Activated CD8-positive, alpha-beta memory T cell treated with anti-CD3 and anti-CD28 coated beads for 4 hours (primary cell): ENCODE measurements around the gene GET3.

ENCODE experiments used
- DNase-seq, 2 donors: peaks; one replicate each; pipeline ENCODE4 v3.0.0-alpha.2; 2020; ENCODE audit warnings: low read depth in 2 of 2

The GET3 gene

DNA sequence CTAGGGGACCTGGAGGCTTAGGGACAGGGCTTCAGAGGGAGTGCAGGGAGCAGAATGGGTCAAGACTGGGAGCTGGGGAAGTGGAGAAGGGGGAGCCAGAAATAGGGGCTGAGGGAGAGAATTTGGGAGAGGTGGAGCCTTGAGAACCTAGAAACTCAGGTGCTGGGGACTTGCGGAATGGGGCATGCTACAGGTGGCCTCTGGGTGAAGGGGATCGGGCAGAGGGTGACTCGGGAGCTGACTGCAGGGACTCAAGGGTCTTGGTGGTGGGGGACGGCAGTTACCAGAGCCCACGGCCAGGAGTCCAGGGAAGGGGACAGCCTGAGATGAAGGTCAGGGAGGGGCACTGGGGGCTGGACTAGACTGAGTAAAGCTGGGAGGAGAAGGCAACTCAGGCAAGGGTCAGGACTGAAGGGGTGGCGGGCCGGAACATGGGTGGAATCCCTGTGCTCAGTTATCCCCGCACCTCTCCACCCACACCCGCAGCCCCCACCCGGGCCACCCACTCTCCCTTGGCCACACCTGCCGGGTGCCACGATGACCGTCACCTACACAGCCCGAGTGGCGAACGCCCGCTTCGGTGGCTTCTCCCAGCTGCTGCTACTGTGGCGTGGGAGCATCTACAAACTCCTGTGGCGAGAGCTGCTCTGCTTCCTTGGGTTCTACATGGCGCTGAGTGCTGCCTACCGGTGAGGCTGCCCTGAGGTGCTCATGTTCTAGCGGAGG is 14.9 kb downstream of the GET3 start:
- DNase-seq, result no peak

DNA sequence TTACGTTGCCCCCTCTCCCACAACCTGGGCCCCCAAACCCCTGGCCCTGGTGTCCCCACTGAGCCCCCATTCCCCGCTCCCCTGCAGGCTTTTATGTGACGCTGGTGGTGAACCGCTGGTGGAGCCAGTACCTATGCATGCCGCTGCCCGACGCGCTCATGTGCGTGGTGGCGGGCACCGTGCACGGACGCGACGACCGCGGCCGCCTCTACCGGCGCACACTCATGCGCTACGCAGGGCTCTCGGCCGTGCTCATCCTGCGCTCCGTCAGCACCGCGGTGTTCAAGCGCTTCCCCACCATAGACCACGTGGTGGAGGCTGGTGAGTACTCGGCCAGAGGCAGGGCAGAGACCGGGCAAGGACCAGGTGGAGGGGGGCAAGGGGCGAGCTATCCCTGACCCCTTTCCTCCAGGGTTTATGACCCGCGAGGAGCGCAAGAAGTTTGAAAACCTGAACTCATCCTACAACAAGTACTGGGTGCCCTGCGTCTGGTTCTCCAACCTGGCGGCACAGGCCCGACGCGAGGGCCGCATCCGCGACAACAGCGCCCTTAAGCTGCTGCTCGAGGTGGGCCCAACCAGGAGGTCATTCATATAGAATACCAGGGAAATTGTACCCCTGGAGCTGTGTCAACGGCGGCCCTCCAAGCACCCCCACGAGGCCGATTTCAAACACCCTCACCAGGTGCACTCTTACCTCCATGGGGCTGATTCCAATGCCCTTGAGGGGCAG is 17.3 kb downstream of the GET3 start:
- DNase-seq, result no peak

DNA sequence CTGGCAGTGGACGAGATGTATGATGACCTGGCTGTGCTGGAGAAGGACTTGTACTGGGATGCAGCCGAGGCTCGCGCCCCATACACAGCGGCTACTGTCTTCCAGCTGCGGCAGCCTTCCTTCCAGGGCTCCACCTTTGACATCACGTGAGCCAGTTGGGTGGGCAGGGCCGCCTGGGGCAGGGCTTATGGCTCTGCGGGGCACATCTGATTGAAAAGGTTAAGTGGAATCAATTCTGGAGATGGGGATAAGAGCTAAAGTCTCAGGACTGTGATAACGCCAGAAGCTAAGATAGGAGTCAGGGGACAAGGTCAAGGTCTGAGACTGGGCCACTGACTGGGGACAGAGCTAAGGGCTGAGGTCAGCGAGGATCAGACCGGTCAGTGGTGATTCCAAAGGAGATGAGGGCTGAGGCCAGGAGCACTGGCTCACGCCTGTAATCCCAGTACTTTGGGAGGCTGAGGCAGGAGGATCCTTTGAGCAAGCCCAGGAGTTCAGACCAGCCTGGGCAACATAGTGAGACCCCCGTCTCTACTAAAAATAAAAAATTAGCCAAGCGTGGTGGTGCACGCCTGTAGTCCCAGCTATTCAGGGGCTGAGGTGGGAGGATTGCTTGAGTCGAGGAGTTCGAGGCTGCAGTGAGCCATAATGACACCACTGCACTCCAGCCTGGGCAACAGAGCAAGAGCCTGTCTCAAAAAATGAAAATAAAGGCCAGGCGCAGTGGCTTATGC is 19.0 kb downstream of the GET3 start:
- DNase-seq, result no peak

DNA sequence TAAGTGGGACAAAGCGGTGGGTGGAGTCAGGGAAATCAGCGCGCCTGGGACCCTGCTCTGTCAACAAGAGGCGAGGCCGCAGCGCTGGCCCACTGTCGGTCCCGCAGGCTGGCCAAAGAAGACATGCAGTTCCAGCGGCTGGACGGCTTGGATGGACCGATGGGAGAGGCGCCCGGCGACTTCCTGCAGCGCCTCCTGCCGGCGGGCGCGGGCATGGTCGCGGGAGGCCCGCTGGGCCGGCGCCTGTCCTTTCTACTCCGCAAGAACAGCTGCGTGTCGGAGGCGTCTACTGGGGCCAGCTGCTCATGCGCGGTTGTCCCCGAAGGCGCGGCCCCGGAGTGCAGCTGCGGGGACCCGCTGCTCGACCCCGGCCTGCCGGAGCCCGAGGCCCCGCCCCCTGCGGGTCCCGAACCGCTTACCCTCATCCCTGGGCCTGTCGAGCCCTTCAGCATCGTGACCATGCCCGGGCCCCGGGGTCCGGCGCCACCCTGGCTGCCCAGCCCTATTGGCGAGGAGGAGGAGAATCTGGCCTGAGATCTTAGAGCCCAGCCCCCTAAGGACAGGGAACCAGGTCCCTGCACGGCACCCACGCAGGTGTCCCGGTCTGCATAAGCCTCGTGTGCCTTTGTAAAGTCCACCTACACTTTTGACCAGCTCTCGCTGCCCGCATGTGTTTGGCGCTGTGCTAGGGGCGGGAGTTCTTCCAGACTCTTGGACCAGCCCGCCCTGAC is 20.4 kb downstream of the GET3 start:
- DNase-seq, result no peak

DNA sequence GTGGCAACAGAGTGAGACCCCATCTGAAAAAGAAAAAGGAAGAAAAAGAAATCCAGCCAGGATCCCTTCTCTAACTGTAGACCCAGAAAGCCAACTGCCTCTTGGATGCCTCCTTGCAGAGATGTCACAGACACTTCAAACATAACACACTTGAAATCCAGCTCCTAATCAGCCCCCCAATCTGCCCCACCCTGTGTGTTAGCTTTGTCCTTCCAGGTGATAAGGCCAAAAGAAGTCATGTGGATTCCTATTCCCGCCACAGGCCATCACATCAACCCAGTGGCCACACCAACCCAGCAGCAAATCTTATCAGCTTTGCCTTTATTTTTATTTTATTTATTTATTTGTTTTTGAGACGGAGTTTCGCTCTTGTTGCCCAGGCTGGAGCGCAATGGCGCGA is 22.4 kb downstream of the GET3 start:
- no peak for DNase-seq

DNA sequence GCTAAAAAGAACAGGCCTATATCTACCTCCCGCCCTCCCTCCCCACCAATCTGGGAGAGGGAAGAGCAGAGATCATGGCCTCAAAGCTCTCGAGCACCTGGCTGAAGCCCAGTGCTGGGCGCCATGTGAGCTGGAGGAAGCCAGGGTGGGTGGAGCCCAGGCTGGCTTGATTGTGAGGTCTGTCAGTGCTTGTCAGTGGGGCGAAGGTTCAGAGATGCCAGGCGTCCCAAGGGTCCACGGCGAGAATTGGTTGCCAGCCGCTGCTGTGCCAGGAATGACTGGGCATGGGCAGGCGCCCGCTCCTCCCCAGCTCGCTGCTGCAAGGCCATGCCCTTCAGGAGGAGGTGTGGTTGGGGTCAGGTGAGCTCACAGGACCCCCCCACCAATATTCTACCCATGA is 25.8 kb downstream of the GET3 start:
- DNase-seq, result no peak

DNA sequence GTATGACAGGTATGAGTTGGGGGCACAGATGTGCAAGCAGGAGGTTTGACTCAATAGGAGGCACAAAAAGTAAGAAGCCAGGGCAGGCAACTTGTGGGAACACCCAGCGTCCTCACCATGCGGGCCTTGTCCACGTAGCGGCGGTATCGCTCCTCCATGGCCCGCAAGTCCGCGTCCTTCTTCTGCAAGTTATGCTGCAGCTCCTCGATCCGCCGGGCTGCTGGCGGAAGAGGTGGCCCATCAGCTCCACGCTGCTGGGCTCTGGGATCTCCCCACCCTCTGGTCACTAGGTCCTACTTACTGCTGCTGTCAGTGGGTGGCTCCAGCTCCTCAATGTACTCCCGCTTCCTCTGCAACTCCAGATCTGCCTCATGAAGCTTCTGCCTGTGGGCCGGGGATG is 27.4 kb downstream of the GET3 start:
- no peak for DNase-seq

DNA sequence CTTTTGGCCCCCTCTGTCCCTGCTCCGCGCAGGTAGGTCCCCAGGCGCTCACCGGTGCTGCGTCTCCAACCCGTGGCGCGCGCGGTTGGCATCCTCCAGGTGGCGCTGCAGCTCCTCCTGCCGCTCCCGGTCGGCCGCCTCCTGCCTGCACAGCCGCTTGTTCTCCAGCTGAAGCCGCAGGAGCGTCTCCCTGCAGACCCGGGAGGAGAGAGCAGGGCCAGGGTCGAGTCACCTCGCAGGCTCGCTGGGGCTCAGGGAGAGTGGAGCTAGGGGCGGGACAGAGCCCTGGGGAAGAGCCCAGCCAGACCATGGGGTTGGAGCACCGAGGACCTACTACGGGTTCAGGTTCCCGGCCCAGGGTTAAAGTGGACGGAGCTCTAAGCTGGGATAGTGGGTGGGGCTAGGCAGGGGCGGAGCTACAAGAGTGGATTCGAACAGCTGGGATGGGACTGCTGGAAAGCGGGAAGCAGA is 28.8 kb downstream of the GET3 start:
- peak in 1 of 2 donors; percentile 72 for DNase-seq

DNA sequence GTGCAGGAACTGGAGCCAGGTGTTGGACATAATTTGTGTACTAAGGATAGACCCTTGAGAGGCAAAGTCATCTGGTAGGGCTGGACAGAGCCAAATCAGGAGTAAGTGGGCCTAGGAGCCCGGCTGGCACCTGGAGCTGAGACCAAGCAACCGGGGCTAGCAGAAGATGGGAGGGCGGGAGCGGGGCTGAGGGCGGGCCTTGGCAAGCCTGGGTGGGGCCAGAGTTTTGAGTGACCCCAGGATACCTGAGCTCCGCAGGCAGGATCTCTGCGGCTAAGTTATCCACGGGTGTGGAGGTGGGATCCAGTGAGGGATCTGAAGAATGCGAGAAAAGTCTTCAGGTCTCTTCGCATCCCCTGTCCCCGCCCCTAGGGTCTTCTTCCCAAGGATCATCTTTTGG is 29.9 kb downstream of the GET3 start:
- DNase-seq, result no peak

DNA sequence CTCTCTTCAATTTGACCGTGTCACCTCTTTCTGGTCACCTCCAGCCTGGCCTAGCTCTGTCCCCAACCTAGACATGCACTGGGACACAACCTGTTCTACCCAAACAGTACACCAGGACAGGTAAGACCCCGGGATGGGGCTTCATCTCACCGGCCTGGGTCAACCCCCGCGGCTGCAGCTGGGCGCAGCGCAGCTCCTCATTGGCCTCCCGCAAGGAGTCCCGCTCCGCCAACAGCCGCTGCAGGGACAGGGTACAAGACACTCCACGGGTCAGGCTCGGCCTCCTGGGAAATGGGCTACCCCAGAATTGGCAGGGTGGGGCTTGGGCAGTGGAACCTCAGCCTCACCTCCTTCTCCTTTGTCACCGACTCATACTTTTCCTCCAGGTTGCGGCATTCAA is 30.4 kb downstream of the GET3 start:
- DNase-seq, result no peak

DNA sequence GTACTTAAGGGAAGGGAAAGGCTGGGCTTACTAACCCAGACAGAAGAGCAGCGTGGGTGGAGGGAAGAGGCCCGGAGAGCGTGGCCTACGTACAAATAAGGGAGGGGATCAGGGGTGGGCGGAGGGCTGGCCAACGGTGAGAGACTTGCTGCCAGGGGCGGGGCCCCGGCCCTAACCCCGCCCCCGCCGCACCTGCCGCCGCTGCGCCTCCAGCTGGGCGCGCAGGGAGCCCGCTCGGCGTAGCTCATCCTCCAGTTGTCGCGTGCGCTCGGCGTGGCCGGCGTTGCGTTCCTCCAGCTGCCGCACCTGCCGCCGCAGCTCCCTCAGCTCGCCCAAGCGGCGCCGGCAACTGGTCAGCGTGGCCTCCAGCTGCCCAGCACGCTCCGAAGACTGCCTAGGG is 32.4 kb downstream of the GET3 start:
- DNase-seq, result peak in 1 of 2 donors; percentile 20

DNA sequence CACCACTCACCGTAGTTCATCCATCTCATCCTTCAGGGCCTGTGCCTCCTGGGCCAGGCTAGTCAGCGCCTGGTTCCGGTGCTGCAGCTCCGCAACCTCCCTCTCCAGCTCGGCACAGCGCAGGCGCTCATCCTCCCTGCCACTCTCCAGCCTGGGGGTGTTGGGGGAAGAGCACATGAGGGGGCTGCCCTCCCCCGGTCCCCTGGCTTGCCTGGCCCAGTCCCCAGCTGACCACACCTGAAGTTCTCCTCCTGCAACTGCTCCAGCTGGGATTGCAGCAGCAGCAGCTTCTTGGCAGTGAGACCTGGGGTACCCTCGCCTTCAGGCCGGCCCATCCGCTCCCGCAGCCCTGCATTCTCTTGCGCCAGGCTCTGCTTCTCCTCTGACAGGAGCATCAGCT is 33.6 kb downstream of the GET3 start:
- DNase-seq, result no peak

DNA sequence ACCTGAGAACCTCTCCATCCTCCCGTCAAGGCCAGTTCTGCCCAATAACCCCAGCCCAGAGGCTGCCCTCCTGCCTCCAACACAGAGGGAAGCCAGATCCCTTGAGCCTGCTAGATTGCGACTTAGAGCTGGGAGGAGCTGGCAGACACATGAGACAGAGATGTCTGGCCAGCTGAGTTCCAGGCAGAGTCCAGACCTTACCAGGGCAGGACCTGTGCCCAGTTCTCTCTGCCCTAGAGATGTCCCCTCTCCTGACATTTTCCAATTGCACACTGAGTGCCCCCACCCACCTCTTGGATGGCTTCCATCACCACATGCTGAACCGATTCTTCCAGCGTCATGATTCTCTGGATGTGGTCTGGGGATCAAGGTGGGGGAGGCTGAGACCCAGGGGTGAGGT is 35.0 kb downstream of the GET3 start:
- no peak for DNase-seq

DNA sequence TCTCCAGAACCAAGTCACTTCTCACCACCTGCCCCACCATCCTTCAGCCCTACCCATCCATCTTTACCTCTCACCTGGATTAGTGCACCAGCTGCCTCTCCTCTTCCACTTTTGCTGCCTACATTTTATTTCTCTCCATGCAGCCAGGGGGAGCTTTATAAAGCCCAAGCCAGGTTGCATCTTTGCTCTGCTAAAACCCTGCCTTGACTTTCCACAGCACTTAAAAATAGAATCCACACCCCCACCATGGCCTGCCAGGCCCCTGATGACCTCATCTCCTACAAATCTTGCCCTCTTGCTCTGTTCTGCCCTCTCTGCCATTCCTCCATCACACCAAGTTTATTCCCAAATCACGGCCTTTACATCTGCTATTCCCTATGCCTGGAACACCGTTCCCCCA is 36.3 kb downstream of the GET3 start:
- no peak for DNase-seq

DNA sequence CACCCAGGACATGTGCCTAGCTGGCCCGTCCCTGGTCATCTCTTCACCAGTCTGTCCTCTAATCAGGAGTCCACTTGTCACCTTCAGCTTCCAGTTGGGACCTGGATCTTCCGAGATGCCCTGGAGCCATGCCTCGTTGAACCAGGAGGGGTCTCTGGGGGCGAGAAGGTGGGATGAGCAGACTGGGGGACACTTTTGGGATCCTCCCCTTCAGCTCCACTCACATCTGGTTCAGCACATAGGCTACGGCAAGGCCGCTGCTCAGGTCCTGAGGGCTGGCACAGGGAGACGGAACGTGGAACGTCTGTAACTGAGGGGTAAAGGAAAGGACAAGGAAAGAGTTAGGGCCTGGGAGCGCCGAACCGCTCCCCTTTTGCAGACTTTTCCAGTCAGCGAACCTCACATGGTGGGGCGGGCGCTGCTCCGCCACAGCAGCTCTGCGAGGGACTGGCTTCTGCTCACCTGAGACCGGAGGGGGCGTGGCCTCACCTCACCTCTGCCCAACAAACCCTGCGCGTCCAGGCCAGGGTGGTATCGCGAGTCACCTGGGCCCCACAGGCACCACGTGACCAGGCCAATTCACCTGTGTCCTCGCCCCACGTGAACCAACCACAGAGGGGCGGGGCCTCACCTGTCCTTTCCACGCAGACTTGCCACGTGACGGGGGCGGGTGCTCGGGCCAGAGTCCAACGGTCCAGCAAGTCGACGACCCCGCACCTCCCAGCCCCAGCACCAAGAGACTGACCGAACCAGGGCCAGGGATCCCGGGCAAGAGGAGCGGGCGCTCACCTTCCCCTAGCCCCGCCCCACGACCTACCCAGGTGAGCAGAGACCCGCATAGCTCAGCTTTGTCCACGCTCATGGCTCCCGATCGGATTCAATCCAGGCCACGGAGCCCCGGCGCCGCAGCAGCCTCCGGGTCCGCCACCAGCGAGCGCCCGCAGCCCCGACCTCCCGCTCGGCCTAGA is 37.6 kb downstream of the GET3 start, which contains the start of gene HOOK2:
TSS of gene HOOK2 (minus strand) at position 965 of the 968 bp plus-strand sequence. CDS start at position 862, 103 bp downstream.
- DNase-seq, result no peak

DNA sequence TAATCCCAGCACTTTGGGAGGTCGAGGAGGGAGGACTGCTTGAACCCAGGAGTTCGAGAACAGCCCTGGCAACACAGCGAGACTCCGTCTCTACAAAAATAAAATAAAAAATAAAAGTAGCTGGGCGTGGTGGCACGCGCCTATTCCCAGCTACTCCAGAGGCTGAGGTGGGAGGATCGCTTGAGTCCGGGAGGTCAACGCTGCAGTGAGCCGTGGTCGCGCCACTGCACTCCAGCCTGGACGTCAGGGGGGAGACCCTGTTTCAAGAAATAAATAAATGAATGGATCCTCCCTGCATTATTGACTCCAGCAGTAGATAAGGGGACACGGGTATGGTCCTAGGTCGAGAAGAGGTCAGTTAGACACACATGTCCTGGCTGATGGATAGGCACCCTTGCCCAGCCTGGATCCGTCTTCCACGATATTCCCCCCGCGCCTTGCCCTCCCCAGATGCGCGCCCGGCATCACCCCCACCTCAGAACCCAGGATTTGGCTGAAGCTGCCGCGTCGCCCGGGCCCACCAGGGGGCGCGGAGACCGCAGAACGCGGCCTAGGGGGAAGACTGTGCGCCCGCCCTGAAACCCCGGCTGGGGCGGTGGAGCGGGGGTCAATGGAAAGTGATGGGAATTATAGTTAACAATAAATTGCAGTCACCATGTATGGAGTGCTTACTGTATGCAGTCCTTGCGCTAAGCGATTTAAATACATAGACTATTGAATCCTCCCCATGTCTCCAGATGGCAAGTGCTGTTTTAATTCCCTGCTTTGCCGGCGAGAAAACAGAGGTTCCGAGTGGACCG is 40.1 kb downstream of the GET3 start:
- no peak for DNase-seq

DNA sequence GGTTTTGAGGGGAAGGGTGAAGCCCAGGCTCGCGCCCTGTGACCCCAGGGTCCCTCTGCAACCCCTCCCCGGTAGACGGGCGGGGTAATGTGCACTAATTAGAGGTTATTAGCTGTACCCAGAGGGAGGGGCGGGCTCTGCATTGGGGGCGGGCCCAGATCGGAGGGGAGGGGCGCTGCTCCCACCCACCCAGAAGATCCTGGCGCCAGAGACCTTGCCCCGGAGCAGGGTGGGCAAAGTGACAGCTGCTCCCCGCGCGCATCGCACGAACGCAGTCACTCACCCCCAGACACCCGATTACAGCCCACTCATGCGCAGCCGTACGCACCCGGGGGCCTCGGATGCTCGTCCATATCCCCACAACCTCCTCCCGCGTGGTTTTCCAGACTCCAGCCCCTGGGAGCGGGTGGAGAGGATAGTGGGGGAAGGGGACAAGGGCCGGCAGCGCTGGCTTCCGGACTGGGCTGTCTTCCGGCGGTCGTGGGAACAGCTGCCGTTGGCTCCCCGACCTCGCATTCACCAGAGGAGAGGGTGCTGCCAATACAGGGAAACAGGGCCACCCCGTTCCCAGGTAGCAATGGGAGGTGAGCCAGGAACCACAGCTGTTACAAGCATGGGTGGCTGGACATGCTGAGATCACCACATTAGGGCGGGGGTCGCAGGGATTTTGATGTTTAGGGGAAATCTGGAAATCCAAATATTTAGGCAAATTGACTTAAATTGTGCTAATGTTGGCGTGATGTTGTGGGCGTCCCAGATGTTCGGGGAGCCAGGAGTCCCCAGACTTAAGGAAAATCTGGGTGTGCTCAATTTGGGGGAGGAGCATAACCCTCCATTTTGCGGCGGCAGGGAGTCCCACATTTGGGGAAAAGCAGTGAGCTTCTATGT is 41.0 kb downstream of the GET3 start:
- no peak for DNase-seq

DNA sequence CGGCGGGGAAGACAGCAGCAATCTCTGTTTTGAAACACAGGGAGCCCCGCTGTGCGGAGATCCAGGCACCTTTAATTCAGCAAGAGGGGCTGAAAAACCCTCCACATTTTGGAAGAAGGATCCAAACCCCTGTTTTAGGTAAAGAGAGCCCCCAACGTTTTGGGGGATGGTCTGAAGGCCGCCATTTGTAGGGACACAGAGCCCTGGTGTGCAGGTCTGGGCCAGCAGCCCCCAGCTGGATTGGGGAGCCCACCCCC is 41.5 kb downstream of the GET3 start:
- no peak for DNase-seq
